Stimulated activated CD8-positive, alpha-beta memory T cell treated with anti-CD3 and anti-CD28 coated beads, Interleukin-7, amount 100 ng/mL, for 24 hours (primary cell): ENCODE measurements around the gene CDC45.
"Not testable (repeated sequence)": the region's sequence is repeated elsewhere in the genome, so short reads cannot be mapped to it uniquely, and the experiment has no call there.

Source experiments
- DNase-seq: peaks from one replicate; pipeline ENCODE4 v3.0.0-alpha.2; 2020; ENCODE audit warnings: low read depth

The CDC45 gene

DNA sequence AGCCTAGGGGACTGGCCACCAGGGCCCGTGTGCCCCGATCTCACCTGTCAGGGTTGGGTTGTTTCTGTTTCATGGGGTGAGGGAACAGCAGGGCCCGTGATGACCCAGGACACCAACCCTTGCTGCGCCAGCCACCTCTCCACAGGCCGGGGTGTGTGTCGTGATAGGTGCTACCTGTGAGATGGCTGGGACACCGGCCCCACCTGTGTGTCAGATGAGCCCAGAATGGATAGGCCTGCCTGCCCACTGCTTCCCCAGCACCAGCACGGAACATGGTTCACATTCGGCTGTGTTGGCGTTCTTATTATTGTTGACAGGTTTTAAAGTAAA is 37.4 kb downstream of the CDC45 start:
- DNase-seq, result no peak

DNA sequence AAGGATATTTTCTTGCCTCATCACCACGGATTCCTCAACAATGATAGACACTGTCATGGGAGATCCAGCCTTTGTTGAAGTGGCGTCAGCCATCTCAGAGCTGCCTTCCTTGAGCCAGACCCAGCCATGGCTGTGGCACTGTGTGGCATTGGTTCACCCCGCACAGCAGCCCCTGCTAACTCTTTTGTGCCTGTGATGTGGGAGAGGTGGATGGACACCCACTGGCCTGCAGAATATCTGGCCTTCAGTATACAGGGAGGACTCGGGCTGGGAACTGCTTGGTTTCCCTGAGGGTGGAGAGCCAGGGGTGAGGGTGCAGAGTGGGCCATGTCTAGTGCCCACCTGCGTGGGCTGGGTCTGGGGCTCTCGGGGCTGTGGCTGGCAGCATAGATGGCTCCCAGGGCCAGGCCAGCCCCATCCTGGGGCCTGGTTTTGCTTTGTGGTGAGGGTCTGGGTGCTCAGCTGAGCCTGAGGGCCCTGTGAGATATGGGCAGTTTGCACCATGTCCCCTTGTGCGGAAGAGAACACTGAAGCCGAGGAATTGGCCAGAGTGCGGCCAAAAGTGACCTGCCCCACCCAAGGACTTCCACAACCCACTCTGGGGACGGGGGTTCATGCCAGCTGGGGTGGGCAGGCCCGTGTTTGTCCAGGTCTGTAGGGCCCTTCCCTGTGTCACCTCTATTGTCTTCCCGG is 38.3 kb downstream of the CDC45 start:
- no peak for DNase-seq

DNA sequence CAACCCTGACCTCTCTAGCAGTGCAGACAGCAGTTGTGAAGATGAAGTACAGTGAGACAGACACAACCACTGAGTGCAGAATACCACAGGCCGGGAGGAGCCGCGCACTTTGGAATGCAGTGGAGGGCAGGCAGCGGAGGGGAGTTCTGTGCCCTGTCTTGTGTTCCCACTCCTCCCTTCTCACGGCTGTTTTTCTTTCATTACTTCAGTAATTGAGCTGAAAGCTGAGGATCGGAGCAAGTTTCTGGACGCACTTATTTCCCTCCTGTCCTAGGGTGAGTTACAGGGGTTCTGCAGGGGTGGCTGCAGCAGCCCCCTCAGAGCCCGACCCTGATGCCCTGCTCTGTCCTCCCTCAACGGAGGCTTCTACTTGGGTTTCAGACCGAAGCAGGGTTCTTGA is 38.9 kb downstream of the CDC45 start:
- DNase-seq, result no peak

DNA sequence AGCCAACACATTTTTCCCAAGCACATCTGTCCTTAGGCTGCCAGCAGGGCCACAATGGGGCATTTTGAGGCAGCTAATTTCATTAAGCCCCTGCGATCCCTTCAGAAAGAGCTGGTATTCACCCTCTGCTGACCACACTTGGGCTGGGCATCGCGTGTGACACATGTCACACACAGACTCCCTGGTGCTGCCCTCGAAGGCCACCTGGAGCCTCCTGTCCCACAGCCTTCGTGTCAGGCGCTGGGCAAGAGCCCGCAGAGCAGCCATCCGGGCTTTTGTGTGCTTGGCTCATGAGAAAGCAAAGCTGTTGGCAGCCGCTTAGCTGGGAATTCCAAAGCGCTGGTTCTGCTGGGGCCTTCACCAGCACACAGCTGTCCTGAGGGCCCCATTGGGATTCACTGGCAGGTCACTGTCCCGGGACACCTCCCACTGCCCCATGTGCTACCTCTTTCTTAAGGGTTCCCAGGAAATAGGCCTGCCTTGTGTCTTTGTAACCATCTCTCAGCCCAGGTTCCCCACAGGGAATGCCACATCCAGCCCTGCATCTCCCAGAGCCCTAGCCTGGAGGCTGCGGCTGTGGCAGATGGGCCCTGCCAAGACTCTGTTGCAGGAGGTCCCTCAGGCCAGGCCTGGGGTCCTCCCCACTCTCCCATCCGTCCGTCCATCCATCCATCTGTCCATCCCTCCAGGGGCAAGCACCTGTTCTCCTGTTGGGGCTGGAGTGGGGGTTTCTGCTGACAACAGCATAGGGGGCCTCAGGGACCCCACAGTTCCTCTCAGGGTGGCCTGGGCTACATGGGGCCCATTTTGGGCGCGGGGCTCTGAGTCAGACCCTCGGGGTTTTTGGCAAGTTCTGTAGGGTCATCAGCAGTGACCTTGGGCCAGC is 39.6 kb downstream of the CDC45 start:
- no peak for DNase-seq

DNA sequence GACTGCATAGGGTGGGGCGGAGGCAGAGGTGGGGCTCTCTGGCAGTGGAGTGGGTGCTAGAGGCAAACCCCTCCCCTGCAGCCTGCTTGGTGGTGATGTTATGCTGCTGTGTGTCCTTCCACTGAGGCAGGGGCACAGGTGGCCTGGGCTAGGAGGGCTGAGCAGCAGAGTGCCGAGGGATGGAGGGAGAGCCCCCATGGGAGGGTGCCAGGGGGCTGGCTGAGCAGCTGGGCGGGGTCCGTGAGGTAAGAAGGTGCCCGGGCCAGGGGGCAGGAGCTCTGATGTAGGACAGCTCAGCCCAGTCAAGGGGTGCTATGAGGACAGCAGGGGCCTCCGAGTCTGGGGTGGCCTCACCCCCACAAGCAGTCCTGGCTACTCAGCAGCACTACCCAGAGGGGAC is 40.3 kb downstream of the CDC45 start:
- DNase-seq, result no peak

DNA sequence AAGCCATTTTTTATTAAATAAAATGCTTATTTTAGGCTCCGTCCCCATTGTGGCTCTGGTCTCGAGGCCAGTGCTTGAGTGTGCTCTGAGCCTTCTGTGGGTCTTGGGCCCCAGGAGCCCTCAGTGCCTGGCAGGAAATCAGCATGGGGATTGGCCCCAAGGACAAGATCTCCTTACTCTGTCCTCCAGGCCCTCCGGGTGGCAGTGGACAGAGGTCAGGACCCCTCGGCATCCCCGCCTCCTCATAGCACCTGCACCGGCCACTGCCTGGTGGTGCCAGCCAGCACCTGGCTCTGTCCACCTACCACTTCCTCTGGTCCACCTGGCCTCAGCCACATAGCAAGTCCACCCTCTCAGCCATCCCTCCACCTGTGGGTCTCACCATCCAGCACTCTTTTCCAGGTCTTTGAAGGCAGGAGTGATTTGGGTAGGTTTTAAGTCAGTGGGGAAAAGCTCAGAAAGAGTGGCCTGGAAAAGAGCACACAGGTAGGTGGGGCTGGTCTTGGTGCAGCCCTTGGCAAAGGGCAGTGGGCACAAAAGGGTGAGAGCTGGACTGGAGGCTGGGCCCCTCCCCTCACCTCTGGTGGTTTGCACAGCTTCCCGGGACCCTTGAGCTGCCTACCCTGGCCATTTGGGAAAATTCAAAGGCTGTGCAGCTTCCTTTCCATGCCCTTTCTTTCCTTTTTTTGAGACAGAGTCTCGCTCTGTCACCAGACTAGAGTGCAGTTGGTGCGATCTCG is 41.0 kb downstream of the CDC45 start:
- DNase-seq, result no peak

DNA sequence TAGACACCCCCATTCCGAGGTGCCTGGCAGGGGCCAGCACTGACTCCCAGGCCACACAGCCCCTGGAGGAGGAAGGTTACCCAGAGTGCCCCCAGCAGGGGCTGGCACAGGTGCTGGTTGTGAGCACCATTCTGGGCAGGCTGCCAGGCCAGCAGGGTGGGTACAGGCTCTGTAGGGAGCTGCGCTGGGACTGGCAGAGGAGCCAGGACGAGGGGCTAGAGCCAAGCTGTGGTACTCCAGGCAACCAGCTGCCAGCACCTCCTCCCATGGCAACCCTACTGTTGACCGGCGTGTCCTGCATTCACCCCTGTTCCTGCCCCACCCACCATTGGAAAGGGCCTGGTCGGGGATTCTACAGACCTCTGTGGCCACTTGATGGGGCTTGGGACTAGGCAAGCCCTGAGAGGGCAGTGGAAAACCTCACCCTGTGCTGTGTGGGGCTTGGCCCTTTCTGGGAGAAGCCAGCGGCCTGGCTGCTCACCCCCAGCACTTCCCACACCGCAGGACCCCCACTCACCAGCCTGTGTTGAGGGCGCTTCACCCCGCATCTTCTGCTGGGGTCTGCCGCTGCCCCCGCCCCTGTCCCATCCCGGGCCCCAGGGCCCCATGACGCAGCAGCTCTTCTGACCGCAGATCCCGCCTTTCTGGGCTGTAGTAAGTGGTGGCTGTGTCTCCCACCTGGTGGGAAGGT is 42.6 kb downstream of the CDC45 start:
- no peak for DNase-seq

DNA sequence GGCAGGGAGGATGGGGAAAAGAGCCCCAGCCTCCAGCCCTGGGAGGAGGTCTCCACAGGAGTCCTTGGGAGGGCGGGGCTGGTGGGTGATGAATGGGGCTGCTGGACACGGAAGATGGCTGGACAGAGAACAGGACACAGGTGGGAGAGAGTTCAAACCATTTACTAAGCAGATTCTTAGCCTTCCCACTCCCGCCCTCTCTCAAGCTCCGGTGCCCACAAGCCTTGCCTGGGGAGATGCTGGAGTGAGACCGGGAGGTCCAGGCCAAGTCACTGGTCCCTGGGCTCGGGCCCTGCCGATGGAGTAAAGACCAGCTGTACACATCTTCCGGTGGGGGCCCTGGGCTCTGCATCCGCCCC is 43.1 kb downstream of the CDC45 start:
- no peak for DNase-seq

DNA sequence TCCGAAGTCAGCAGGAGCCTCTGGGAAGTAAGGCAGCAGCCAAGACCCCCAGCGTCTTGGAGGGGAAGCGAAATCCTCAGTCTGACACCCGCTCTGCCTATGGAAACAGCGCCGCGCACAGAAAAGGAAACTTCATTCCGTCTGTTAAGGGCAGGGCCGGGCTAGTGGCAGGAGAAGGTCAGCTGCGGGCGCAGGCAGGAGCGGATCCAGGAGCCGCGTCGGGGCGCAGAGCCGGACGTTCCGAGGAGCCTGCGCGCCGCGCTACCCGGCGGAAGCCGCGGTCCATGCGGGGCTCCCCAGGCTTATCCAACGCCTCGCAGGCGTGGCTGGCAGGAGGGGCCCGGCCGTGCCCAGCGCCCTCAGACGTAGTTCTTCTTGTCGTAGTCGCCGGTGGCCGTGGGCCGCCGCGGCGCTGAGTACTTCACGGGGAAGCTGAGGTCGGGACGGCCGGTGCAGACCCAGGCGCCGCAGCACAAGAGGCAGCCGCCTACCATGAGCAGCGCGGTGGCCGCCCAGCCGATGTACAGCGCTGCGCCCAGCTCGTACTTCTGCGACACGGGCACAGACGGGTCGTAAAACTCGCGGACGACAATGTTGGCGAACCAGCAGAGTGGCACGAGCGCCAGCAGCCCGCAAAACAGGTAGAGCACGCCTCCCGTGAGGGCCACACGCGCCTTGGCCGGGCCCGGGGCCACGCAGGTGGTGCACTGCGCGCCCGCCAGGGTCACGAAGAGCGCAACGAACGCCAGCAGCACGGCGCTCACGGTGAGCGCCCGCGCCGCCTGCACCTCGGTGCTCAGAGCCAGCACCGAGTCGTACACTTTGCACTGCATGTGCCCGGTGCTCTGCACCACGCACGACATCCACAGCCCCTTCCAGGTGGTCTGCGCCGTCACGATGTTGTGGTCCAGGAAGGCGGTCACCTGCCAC is 43.8 kb downstream of the CDC45 start:
- no peak for DNase-seq

DNA sequence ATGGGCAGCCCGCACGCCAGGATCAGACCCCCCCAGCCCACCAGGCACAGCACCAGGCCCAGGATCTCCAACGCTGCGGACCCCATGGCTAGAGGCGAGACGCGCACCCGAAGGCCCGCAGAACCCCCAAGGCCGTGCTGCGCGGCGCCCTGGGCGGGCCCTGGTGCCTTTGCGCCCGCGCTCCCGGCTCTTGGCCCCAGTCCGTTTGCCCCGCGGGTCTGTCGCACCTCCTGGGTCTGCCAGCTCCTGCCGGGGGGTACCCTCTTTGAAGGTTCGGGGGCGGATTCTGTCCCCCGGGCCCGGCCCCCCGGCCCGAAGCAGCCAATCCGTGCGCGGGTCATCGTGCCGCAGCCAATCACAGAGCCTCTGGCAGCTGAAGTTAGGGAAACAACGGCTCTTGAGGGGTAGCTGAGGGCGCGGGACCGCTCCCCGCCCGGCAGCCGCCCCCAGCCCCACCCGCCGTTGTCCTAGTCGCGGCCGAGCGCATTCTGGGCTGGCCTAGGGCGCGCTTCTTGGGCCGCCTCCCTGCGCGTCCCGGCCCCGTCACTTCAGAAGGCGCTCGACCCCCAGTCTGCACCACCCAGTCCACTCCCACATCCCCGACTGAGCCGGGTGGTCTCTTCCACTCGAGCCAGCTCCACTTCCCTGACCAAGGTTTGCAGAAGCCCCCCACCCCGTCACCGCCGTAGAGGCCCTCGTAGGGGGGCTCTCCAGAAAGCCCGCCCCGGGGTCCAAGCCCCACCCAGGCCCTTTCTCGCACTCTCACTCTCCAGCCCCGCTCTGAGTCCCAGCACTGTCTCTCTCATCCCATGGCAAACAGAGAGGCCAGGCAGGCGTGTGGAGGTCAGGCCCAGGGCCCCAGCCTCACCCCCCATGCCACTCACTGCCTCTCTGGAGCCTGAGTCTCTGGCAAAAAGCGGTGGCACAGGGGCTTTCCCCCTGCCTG is 44.7 kb downstream of the CDC45 start, which contains the start of gene CLDN5:
Gene CLDN5 (minus strand): TSS at position 241 of the 946 bp plus-strand sequence. CDS start 155 bp downstream, at position 86.
- no peak for DNase-seq

DNA sequence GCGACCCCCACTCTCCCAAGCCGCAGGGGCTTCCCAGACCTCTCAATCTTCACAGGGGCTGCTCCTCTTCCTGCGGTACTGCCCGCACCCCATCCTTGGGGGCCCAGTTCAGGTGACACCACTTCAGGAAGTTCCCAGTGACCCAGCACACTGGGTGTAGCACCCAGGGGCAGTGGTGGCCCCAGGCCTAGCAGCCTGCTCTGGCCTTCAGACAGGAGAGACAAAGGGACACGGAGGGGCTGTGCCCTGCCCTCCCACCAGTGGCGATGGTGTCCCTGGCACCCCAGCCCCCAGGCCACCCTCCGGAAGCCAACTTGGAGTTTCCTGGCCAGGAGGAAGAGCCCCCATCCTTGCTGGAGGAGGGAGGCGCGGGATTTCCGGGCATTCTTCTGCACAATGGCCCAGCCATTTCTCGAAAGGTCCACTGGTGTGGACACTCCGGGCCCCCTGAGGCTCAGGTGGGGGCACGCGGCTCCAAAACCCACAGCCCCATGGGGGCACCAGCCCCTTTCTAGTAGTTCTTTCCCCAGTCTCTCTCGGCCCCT is 45.5 kb downstream of the CDC45 start:
- DNase-seq, result no peak

DNA sequence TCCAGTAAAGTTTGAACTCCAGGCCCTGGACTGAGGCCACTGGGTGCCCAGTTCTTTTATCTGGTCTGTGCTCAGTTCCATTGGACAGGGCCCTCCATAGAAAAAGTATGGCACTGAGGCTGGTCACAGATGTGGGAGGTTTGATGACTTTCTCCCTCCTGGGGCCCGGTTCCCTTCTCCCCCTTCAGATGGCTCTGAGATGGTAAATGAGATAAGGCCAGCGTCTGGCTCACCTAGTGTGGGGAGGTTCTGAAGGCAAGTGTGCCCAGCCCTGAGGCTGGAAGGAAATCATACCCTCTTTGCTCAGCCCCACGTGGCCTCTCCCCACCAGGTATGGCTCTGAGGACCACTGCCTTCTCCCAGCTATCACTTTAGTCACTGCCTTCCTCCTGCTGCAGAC is 45.9 kb downstream of the CDC45 start:
- DNase-seq, result no peak

DNA sequence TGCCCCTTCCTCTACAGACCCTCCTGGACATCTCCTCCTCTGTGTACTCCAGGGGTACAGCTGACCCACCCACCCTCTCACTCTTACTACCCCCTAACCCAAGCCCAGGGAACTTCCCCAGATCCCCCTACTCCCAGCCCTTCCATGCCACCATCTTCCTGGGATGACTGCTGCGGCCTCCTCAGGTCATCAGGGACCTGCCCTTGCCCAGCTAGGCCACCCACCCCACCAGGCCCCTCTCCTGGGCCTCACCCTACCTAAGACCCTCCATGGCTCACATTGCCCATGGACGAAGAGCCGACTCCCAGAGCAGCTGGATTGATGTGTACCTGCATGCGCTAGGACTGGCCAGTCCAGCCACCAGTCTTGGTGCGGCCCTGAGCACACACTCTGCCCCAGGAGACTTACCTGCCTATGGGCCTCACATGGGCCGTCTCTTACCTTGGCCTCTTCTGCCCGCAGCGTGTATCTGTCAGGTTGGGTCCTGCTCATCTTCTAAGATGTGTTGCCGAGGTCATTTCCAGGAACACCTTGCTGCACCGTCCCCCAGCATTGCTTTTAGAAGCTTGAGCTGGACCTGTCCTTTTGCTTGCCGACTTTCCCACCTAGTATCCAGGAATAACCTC is 46.5 kb downstream of the CDC45 start:
- no peak for DNase-seq

DNA sequence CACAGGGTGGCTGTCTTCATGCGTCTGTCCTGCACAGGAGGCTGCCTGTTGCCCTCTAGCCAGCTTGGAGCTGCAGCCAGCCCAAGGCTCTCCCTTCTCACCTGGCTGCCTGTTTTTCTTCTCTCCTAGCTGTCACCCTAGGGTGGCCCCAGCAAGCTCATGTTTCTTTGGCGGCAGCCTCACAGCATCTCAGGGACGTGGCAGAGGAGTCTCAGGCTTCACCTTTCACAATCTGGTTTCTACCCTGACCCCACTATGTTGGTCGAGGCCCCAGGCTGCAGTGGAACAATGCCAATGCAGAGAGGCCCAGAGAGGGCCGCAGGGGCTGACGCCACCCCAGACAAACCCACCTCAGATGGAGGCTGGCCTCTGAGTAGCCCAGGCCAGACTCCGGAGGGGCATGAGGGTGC is 47.0 kb downstream of the CDC45 start:
- DNase-seq, result no peak

DNA sequence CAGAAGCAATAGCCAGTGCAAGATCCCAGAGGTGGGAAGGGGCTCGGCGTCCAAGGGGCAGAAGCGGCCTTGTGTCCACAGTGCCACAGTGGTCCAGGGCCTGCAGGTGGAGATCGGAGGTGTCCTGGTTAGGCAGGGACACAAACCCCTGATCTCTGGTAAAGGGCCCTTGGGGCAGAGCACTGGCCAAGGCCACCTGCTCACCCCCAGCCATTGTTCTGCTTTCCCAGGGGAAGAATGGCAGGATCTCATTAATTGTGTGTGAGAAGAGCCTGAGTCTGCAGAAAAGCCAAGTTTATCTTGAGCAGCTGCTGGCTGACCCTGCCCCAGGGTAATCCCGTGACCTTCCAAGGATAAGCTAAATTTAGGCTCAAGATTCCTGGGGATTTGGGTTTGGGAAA is 47.6 kb downstream of the CDC45 start:
- no peak for DNase-seq

DNA sequence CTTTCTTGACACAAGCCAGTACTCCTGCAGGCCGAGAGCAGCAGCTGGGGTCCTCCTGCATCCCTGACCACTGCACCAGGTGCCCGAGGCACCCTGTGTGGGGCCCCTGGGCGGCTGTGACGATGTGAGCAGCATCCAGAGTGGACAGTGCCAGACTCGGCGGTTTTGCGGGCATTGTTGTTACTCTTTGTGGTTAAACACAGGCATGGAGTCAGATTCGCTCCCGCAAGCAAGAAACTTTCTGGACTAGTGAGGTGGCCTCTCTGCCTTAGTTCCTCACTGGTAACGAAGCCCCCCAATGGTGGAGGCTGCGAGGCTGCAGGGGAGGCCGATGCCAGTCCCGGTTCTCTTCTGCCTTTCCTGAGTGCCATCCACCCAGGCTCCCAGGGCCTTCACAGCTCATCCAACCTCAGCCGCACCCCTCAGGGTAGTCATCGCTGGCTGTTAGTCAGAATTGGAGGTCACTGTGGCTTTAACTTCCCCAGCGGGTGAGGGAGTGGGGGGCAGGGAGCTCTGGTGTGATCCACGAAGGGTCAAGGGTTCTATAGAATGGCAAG is 48.2 kb downstream of the CDC45 start:
- DNase-seq, result no peak

DNA sequence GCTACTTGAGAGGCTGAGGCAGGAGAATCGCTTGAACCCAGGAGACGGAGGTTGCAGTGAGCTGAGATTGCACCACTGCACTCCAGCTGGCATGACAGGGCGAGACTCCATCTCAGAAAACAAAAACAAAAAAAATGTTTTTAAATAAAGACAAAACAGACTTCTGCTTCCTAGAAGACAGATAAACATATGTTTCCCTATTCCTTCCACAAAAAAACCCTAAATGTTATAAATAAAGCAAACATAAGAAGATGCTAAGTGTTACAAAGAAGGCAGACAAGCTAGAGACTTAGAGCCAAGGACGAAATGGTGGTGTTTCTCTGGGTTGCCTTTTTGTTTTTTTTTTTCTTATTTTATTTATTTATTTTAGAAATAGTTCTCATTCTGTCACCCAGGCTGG is 50.1 kb downstream of the CDC45 start:
- DNase-seq, result no peak

DNA sequence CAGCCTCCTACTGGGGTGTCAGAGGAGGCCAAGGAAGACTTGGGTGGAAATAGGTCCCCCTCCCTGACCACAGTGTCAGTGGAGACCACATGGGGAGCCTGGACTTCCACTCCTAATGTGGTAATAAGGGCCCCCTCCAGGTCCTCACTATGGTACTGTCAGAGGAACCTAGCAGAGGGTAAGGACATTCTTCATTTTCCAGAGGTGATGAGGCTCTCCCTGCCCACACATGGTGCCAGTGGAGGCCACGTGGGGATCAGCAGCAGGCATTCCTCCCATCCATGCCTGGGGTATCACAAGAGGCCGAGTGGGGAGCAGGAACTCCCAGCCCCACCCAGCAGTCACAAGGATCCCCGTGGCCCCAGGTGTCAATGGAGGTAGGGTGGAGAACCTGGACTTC is 51.0 kb downstream of the CDC45 start:
- DNase-seq, result no peak

DNA sequence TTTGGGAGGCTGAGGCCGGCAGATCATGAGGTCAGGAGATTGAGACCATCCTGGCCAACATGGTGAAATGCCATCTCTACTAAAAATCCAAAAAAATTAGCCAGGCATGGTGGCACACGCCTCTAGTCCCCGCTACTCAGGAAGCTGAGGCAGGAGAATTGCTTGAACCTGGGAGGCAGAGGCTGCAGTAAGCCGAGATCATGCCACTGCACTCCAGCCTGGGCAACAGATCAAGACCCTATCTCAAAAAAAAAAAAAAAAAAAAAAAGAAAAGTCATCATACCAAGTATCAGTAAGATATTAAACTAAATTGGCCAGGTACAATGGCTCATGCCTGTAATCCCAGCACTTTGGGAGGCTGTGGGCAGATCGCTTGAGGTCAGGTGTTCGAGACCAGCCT is 51.6 kb downstream of the CDC45 start:
- not testable (repeated sequence) for DNase-seq
